NCI-H1105 (cell line): ENCODE results near the gene DEPDC1.
"Not testable (repeated sequence)": the region's sequence is repeated elsewhere in the genome, so short reads cannot be mapped to it uniquely, and the experiment has no call there.

ENCODE experiments used
- DNase-seq: peaks from one replicate; lab custom pipeline; 2025; lab: John Stamatoyannopoulos, UW

DEPDC1 gene, protein sequence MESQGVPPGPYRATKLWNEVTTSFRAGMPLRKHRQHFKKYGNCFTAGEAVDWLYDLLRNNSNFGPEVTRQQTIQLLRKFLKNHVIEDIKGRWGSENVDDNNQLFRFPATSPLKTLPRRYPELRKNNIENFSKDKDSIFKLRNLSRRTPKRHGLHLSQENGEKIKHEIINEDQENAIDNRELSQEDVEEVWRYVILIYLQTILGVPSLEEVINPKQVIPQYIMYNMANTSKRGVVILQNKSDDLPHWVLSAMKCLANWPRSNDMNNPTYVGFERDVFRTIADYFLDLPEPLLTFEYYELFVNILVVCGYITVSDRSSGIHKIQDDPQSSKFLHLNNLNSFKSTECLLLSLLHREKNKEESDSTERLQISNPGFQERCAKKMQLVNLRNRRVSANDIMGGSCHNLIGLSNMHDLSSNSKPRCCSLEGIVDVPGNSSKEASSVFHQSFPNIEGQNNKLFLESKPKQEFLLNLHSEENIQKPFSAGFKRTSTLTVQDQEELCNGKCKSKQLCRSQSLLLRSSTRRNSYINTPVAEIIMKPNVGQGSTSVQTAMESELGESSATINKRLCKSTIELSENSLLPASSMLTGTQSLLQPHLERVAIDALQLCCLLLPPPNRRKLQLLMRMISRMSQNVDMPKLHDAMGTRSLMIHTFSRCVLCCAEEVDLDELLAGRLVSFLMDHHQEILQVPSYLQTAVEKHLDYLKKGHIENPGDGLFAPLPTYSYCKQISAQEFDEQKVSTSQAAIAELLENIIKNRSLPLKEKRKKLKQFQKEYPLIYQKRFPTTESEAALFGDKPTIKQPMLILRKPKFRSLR

DNA sequence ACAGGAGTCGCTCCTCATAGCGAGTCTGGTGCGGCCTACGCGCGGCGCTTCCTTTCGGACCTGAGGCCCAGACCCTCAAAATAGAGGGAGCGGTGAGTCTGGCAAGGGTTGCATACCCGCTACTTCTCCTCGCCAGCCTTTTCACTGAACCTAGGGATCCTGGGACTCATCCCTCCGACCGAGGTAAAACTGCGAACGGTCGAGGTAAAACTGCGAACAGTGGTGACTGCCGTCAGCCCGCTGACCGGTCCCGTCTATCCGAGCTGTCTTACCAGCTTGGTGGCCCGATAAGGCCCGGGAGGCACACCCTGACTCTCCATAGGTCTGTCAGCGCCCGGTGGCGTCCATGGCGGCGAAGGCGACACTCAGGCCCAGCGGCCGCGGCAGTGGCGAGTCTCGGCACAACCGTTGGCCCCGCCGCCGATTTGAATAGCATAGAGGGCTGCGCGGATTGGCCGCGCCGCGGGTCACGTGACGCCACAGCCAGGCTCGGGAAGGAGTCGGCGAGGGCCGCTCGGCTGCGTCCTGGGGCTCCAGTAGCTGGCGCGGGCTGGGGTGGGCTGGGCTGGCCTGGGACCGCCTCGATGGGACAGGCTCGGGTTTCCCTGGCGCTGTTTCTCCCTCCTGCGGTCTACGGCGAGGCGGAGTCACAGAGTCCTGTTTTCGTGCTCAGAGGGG is at the start of gene DEPDC1:
Gene DEPDC1 (minus strand): TSS at position 403 of the 678 bp plus-strand sequence. CDS start 83 bp downstream, at position 320.
- peak; percentile 95 for DNase-seq

DNA sequence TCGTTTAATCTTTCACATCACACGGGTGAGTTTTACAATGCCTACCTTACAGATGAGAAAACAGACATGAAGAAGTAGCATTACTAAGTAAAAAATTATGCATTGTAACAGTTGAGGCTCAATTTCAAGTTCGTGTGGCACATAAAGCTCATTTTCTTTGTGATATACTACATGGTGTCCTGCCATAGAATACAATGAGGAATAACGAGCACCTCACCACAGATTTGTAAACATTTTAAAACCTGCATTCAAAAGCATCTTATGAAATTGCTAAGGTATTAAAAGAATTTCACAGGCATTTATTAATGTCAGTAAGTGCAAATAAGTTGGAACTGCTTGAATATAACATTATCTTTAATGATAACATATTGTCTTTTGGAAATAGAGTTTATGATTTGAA is 47.8 kb upstream of the DEPDC1 start:
- no peak for DNase-seq

DNA sequence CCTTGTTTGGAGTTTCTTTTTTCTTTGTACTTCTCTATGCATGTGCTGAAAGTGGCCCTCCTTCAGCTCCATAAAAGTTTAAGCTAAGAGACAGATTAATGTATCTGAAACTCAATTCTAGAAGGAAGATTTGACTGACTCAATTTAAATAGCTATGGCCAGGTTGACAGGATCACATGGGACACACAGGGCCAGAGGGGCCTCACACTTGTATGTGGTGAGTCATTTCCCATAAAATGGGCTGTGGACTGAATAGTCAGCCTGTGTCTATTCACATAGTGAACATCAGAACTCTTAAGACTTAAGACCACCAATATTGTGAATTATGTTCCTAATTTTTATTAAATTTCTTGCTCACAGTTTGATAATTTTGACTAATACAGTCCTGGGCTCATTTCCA is 45.7 kb upstream of the DEPDC1 start:
- no peak for DNase-seq

DNA sequence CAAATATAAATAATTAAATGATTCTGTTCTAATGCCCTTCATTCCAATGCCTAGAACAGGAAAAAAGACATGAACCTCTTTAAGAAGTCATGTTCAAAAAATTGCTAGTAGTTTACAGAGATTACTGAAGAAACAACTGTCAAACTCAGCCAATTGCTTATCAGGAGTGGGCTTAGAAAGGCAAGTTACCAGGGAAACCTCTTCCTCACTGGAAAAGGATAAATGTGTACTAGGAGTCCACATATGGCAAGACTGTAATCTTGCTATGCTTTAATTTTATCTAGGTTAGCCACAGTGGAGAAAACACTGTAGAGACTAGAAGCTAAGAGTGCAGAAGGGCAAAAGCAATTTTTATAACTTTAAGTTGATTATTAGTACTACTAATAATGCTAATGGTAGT is 42.1 kb upstream of the DEPDC1 start:
- DNase-seq: no peak

DNA sequence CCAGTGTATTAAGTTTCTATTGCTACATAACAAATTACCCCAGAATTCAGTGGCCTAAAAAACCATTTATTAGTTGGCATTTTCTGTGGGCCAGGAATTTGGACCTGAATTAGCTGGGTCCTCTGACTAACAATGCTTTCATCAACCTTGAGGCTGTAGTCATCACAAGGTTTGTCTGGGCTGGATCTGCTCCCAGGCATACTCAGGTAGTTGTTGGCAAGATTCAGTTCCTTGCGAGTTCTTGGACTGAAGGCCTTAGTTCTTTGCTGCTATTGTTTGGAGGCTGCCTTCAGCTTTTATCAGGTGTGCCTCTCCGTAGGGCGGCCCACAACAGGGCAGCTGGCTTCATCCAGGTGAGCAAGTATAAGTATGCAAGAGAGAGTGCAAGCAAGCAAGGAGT is 31.4 kb upstream of the DEPDC1 start:
- no peak for DNase-seq

DNA sequence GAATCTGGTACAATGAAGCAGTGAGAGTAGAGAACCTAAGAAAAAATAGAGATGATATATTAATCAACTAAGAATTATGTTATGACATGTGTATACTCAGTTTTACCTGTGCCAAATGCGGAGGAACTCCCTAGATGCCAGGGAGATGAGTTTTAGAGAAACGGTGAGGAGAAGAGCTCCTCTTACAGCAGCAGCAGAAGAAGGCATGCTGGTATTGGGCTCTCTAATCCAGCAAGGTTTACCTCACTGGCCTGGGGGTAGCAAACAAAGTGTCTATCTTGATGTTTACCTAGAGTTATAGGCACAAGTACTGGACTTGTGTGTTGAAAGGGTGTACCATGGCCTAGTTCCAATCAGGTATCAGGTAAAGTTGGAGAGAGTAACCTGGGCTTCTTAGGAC is 28.9 kb upstream of the DEPDC1 start:
- no peak for DNase-seq

DNA sequence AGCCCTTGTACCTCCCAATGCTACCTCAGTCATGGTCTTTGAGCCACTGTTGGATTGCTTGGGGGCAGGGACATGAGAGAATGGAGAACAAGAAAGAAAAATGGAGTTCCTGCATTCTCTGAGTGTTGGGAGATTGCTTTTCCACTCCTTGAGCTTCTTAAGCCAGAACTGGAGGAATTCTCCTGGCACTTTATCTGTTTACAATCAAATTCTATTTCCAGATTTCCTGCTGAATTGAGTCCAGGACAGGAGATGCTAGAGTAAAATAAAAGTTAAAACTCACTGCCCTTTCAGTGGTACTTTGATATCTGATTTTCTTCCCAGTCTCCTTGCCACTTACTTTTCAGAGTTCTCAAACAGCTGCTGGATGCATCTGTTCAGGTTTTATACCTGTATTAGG is 24.4 kb upstream of the DEPDC1 start:
- DNase-seq: no peak

DNA sequence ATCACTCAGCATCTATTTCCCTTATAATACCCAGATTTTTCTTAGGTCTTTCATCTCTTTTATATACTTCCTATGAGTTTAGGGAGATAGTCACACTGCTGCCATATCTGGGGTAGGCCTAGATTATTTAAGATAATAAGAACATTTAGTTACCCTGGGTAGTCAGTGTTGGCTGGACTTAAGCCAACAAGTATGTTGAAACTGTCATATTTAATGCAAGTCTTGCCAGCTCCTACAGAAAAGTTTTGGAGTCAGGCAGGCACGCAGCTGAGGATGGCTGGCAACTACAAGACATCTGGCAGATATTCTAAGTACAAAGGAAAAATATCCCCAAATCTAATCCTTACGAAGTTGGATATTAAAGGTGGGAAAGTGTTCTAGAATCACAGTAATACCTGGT is 19.2 kb upstream of the DEPDC1 start:
- DNase-seq: no peak

DNA sequence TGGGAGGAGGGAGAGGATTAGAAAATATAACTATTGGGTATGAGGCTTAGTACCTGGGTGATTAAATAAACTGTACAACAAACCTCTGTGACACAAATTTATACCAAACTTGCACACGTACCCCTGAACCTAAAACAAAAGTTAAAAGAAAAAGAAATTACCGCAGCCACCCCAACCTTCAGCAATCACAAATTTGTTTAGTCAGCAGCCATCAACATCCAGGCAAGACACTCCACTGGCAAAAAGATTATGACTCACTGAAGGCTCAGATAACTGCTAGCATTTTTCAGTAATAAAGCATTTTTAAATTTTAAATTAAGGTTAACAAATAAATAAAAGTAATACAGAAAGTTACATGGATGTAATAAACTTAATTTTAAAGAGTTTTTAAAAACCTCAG is 14.4 kb upstream of the DEPDC1 start:
- DNase-seq: no peak

DNA sequence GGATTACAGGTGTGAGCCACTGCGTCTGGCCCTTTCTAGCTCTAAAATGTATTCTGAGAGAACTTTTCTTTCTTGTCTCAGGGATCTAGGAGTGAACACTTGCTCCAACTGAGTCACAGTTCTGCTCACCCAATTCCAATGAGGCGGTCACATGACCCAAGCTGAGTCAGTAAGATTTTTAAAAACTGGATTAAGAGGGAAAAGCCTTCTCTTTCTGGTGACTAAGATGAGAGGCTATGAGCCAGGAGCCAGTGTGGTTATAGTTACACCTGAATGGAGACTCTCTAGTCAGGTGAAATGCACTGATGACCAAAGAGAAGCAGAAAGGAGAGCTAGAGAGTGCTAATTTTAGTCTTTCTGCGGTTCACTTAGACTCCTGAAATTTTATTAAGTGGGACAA is 9.5 kb upstream of the DEPDC1 start:
- no peak for DNase-seq

DNA sequence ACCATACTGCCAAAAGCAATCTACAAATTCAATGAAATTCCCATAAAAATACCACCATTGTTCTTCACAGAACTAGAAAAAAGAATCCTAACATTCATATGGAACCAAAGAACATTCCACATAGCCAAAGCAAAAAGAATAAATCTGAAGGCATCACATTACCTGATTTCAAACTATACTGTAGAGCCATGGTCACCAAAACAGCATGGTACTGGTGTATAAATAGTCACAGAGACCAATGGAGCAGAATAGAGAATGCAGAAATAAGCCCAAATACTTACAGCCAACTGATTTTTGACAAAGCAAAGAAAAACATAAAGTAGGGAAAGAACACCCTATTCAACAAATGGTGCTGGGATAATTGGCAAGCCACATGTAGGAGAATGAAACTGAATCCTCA is 6.2 kb upstream of the DEPDC1 start:
- no peak for DNase-seq

DNA sequence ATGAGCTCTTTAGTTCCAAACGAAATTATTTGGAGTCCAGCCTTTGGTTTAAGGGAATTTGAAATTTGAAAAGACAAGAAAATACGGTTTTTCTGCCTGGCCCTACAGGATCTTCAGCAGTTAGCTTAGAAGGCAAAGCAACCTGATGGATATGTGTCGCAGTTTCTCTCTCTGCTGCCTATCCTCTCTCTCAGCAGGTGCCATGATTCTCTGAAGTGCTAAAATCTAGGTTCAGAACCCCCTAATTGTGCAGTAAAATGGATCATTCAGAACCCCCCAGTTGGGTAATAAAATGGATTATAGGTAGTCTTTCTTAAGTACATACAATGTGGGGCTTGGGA is 446 bp upstream of the DEPDC1 start:
- no peak for DNase-seq

DNA sequence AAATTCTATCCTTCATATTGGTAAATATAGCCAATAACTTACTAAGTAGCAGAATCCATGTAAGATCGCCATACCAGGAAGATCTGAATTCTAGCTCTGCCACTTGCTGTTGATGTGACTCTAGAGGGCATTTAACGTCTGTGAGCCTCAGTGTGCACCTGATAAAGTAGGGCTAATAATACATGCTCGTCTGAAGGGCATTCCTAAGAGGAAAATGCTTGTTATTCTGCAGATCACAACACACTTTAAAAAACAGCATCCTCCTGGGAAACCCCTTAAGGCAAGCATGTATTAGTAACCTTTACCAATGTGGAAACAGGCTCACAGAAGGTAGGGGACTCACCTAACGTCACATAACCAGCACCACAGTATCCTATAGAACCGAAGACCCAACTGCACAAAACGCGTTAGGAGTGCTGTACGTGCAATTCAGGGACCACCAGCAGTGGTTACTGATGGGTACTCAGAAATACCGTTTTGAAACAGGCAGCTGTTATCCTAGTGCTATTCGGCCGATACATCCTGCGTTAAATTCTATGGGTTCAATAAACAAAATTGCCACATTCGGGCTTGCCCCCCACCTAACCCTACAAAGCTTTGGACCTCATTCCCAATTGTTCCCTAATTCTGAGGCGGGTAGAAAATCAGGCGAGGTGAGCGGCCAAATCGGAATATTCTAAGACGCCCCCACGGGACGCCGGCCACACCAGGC is 758 bp downstream of the DEPDC1 start:
- peak; percentile 8 for DNase-seq

DNA sequence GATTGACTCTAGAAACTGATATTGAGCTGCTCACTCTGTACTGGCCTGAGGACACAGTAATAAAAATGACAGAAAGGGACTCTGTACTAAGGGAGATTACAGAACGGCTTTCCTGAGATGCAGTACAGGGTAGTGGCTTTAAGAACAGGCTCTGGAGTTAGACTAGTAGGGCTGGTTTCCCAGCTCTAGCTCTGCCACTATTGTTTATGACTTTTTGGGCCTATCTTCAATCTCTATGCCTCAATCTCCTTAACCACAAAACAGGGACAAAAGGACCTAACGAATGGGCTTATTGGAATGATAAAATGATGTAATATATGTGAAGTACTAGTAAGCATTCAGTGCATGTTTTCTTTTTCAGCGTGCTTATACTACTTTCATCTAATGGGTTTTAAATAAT is 1.4 kb downstream of the DEPDC1 start:
- DNase-seq: no peak

DNA sequence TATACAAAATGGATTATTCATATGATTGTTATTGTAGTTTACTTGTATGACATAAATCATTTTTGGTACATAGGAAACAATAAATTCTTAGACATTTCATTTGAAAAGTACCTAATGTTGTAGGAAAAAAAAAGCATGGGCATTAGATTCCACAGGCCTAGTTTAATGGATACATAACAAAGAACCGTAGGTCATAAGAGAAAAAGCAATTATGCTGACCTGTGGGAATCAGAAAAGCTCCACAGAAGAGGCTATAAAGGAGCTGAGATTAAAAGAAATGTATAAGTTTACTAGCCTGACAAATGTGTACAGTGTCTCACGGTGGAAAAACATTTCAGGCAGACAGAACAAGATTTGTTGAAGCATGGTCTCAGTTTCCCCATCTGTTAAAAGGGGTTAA is 3.7 kb downstream of the DEPDC1 start:
- no peak for DNase-seq

DNA sequence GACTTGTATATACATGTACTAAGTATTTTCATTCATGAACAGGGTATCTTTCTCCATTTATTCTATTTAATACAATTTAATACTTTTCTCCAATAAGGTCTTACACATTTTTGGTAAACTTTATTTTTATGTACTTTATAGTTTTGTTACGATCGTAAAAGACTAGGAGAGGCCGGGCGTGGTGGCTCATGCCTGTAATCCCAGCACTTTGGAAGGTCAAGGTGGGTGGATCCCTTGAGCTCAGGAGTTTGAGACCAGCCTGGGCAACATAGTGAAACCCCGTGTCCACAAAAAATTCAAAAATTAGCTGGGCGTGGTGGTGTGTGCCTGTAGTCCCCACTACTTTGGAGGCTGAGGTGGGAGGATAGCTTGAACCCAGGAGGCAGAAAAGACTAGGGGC is 4.6 kb downstream of the DEPDC1 start:
- not testable (repeated sequence) for DNase-seq

DNA sequence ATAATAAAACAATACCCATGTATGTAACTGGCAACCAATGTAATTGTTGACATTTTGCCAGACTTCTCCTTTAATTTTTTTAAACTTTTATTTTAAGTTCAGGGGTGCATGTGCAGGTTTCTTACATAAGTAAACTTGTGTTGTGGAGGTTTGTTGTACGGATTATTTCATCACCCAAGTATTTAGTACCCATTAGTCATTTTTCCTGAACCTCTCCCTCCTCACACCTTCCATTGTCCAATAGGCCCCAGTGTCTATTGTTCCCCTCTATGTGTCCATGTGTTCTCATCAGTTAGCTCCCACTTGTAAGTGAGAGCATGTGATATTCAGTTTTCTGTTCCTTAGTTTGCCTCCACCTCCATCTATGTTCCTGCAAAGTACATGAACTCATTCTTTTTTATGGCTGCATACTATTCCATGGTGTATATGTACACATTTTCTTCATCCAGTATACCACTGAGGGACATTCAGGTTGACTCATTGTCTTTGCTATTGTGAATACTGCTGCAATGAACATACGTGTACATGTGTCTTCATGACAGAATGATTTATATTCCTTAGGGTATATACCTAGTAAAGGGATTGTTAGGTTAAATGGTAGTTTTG is 6.7 kb downstream of the DEPDC1 start:
- no peak for DNase-seq

DNA sequence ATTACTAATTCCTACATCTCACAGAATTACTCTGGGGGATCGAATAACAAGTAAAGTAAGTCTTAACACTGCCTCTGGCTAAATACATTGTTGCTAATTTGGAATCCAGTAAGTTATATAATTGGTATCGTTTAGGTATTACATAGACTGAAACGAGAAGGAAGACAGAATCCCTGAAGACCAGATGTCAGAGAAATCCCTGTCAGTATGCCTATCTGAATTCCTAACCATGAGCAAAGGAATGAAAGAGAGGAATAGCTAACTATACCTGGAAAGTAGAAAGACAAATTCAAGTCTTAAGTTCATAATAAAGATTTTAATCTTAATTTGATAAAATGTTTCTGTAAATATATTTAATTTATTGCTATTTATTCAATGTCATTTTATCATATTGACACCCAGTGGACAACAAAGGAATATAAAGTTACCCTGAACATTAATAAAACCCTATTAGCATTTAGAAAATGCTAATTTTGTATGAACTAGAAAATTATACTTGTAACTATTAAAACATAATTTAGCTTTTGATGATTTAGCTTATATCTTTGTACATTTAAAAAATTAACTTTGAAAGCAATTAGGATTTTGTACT is 11.4 kb downstream of the DEPDC1 start:
- no peak for DNase-seq

DNA sequence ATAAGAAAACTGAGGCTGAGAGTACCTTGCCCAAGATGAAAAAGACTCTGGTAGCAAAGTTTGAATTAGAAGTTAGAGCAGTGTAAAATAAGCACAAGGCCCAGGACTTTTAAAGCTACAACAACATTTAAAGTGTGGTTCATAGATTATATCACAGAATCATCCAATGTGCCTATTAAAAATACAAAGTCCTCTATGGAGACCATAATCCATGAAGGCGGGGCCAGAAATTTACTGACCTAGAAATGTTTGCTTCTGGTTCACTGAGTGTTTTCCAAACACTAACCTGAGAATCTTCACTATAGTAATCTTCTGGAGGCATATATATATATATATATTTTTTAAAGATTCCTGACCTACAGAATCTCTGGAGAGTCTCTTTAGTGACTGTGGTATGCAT is 12.3 kb downstream of the DEPDC1 start:
- DNase-seq: no peak

DNA sequence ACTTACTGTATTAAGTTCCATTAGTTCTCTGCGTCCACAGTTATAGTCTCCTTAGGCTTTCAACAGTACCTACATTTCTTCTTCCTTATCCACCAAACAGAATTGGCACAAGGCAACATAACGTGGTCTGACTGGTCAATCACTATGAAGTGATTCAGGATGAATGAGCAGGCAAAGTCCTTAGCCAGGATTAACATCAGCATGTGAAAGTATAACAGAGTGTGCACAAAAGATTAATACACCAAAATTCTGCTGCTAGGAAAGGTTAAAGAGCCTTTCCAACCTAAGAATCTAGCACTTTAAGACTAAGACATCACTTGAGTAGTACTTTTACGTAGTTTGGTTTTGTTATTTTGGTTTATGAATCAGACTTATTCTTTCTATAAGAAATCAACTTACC is 15.8 kb downstream of the DEPDC1 start:
- no peak for DNase-seq

DNA sequence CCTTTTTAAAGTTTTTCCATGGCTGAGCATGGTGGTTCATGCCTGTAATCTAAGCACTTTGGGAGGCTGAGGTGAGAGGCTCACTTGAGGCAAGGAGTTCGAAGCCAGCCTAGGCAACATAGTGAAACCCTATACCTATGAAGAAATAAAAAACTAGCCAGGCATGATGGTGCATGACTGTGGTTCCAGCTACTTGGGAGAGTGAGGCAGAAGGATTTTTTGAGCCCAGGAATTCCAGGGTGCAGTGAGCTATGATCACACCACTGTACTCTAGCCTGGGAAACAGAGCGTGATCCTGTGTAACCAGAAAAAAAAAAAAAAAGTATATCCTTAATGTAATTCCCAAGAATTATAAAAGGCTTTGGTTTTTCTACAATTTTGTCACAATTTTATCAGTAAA is 17.4 kb downstream of the DEPDC1 start:
- no peak for DNase-seq

DNA sequence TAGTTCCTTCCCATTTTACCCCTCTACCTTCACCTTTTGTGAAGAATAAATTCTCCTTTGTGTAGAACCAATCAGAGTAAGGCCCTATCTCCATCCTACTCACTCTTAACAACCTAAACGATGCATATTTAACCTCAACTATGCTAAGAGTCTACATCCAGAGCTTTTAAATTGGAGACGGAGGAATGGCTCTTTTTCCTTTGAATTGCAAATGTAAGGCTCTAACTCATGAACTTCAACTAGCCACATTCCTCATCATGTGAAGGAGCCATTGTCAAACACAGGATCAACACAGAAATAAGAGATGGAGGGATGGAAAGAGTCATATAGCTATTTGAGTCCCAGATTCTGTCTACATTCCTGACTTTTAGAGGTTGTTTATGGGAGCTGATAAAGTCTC is 18.2 kb downstream of the DEPDC1 start:
- no peak for DNase-seq
